Caki2 (cell line): ENCODE measurements around the gene ZFHX3. TPM values are rescaled to one million over a fixed set of nuclear protein-coding genes. Genes with fewer than 3 reads are reported as not detected.
A peak's percentile ranks its signal among the peaks of the same experiment; 100 is the strongest.
"Not testable (repeated sequence)": the region's sequence is repeated elsewhere in the genome, so short reads cannot be mapped to it uniquely, and the experiment has no call there.

Experiments used
- DNase-seq: peaks from one replicate; pipeline ENCODE4 v3.0.0-alpha.2; 2015; ENCODE audit warnings: low read depth
- in situ Hi-C: cut with HindIII; loops from 2 replicates; pipeline ENCODE4 v1.10.0; 2016; ENCODE audit warnings: low sequenced_read_pairs, low pct_unique_long_range_greater_than_20kb, mixed read lengths
- total RNA-seq: library from RNA; depleted of rRNA; stranded (reverse); fragments of >200 nt; shearing (Covaris generic); gene quantifications from 2 replicates; pipeline ENCODE4 v1.2.3, GENCODE V29; 2014; ENCODE audit warnings: low replicate concordance

The ZFHX3 gene
- total RNA-seq, 1 experiment from 2014 or later = 1.6 TPM

DNA sequence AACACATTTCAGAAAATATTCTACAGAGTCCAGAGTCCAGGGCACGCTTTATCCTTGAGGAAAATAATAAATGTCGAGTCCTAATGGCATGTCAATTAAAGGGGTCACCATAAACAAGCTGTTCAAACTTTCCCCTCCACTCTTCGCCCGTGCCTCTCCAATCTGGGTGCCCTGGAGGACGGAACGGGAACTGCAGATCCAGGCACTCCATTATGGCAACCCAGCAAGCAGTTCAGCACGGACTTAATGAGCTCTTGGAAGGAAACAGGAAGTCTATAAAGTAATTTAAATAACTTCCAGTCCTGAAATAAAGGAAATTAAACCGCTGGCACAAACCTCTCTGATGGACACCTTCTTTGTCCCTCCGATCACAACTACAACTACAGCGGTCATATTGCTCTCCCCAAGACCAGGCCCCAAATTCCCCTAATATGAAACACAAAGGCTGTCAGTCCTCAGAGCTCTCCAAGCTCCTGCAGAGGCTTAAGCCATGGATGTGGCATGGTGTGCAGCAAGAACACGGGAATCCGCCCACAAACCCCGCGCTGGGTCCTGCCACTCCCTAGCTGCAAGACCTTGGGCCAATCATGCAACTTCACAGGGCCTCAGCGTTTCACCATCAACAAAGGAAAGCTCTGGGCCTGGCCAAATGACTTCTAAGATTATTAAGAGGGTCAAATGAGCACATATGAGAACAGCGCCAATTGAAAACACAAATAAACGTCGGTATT lies 52.6 kb downstream of the ZFHX3 start:
- in situ Hi-C loops = no loop called here
- no peak for DNase-seq

- in situ Hi-C loops = no loop called here
- no peak for DNase-seq
These were observed 55.8 kb downstream of the ZFHX3 start for GRCh38 chr16:72992142-72992601.

- in situ Hi-C loops = no loop called here
- no peak for DNase-seq
These were observed 56.3 kb downstream of the ZFHX3 start for GRCh38 chr16:72991644-72992043.

DNA sequence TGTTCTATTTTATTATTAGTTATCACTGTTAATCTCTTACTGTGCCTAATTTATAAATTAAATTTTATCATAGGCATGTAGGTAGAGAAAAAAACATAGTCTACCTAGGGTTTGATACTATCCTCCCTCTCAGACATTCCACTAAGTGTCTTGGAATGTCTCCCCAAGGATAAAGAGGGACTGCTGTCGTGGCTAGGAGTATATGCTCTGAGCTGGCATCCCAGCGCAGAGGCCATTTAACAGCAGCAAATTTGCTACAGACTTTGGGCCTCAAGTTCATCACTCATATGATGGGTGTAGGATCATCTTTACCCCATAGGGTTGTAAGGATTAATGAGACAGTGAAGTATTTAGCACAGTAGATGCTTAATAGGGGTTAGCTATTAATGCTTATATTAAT lies 56.7 kb downstream of the ZFHX3 start:
- in situ Hi-C loops = no loop called here
- DNase-seq = no peak

DNA sequence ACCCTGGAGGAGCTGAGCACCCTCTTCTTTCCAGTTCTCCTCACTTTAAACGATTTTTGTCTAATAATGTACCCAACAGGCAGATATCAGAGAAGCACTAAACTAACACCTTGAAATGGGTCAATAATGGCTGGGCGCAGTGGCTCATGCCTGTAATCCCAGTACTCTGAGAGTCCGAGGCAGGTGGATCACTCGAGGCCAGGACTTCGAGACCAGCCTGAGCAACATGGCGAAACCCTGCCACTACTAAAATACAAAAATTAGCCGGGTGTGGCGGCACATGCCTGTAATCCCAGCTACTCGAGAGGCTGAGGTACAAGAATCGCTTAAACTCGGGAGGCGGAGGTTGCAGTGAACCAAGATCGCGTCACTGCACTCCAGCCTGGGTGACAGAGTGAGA lies 57.4 kb downstream of the ZFHX3 start:
- in situ Hi-C loops = no loop called here
- no peak for DNase-seq

DNA sequence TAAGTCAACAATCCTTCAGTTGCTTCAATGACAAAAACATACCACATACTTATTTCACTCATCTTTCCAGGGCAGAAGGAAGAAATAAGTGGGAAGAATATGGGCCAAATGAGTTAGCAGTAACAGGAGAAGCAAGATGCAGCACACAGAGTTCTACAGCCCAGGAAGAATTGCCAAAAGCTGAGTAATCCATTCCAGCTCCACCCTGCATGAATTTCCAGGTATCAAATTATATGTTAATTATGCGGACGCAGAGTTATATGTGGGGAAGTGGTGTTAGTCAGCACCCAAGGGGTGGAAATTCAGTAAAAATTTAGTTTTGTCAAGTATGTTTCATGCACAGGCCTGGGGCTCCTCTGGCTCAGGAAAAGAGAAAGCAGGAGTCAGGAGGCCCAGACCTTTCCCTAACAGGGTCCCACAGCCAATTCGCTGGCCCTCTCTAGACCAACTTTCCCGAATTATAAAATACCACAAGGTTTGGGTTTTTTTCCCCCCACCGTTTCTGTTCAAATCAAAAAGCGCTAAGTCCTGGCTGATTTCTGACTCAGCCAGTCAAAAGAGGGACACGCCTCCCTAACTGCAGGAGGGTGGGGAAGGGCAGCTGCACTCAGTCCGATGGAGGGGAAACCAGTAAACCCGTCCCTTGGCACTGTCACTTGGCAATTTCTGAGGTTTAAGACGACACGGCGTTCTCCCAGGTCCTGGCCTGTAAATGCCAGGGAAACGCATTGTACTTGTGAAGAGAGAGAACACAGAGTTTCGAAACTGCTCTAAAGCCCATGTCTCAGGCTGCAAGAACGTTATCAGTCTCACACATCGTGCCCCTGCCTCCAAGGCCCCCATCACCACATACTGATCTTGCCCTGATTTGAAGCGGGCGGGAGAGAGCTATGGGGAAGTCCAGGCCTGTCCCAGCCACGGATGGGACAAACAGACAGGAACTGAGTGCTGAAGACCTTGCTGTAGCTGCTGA lies 58.1 kb downstream of the ZFHX3 start:
- in situ Hi-C loops = no loop called here
- DNase-seq = peak; percentile 72

DNA sequence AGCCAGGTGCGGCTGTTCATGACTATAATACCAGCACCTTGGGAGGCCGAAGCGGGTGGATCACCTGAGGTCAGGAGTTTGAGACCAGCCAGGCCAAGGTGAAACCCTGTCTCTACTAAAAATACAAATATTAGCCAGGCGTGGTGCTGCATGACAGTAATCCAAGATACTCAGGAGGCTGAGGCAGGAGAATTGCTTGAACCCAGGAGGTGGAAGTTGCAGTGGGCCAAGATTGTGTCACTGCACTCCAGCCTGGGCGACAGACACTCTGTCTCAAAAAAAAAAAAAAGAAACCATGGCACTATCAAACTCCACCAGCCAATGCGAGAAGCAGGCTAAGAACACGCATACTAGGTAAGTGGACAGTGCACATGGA lies 58.7 kb downstream of the ZFHX3 start:
- DNase-seq, in situ Hi-C loops: not testable (repeated sequence)

GRCh38 chr16:72988569-72988968 lies 59.4 kb downstream of the ZFHX3 start:
- in situ Hi-C loops = no loop called here

GRCh38 chr16:72987480-72987901 lies 60.4 kb downstream of the ZFHX3 start:
- in situ Hi-C loops = no loop called here
- DNase-seq = no peak

More at GRCh38 chr16:72988569-72988968, 59.4 kb downstream of the ZFHX3 start:
- no peak for DNase-seq

GRCh38 chr16:72985995-72986394 lies 61.9 kb downstream of the ZFHX3 start:
- DNase-seq = no peak
- in situ Hi-C loops = no loop called here

DNA sequence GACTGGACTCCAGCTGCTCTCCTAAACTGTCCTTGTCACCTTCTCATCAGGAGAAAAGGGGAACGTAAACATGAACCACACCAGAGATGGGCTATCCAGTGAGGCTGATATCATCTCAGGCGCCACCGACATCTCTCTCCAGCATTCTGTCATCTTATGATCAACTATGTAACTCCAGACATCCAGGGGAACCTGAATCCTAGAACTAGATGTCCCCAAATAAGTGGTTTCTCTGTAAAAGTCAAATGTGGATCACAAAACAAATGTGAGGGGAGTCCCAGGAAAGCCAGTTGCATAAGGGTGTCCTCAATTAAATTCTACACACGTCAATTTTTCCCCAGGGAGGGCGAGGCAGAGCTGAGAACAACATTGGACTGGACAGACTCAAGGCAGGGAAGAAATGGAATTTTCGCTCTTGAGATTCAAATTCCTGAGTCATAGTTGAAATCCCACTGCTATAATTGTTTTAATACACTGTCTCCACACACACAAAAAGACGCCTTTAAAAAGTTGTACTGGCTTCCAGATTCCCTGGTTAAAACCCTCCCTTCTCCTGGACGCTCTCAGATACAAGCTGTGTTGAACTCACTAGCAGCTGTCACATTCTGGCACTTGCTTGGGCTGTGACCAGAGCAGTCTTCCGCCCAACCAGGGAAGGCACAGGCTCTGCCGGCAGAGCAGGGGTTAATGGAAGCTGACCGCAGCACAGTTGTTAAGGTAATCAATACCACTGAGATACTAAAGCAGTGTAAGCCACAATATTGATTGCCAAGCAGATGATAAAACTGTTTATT lies 62.6 kb downstream of the ZFHX3 start:
- in situ Hi-C loops = no loop called here
- DNase-seq = no peak

DNA sequence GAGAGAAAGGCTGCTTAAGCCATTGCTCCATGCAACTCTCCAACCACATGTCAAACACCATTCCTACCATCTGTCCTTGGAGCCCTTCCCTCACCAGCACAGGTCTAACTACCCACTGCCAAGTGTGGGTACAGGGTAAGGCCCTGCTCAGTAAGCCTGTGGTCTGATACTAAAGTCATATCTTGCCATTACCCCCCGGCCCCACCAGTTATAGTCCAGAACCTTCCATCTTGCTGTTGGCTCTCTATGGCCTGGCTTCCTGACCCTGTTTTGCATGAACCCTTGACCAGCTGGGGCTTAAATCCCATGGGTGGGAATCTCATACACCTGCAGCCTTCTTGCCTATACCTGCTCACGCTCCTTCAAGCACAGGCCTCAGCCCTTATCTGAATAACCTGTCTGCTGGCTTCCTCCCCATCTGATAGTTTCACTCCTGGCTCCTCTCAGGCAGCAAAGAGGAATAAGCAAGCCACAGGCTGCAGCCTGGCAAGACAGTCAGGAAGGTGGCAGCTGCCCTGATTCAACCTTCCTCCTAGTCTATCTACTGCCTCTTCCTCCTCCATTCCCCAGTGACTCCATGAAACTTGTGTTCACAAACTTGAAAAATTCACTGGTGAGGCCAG lies 64.1 kb downstream of the ZFHX3 start:
- DNase-seq = no peak
- in situ Hi-C loops = no loop called here

- DNase-seq = no peak
- in situ Hi-C loops = no loop called here
These were observed 64.7 kb downstream of the ZFHX3 start for GRCh38 chr16:72983241-72983640.

- no peak for DNase-seq
- in situ Hi-C loops = no loop called here
These were observed 68.0 kb downstream of the ZFHX3 start for GRCh38 chr16:72979974-72980373.

DNA sequence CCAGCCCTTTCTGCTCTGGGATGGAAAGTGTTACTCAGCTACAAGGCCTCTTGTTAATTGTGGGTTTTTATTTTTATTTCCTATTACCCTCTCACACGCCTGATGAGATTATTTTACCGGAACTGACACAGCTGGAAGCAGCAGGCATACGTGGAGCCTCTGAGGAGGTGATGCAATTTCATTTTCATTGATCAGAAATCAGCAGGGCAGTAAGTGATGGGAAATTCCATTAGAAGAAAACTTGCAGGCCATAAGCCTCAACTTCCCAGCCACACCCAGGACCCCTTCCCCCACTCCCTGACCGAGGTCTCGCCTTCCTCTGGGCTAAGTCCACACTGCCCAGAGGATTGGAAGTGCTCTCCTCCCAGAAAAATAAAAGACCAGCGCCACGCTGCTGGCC lies 69.7 kb downstream of the ZFHX3 start:
- DNase-seq = no peak
- in situ Hi-C loops = no loop called here

DNA sequence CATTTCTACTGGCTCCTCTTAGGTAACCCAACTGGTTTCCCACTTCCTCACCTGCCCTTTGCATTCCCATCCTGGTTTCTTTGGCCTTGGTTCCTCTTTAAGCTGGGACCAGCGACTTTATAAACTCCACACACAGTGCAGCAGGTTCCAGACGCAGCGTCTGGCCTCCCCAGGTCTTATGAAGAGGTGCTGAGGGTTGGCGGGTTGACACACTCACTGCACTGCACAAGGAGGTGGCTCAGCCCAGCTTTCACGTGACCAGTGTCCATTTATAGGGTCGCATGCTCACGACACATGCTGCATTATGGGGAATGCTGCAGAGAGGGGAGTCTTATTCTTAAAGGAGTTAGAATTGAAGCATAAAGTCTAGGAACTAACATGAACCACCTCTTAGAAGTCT lies 70.8 kb downstream of the ZFHX3 start:
- no peak for DNase-seq
- in situ Hi-C loops = no loop called here

DNA sequence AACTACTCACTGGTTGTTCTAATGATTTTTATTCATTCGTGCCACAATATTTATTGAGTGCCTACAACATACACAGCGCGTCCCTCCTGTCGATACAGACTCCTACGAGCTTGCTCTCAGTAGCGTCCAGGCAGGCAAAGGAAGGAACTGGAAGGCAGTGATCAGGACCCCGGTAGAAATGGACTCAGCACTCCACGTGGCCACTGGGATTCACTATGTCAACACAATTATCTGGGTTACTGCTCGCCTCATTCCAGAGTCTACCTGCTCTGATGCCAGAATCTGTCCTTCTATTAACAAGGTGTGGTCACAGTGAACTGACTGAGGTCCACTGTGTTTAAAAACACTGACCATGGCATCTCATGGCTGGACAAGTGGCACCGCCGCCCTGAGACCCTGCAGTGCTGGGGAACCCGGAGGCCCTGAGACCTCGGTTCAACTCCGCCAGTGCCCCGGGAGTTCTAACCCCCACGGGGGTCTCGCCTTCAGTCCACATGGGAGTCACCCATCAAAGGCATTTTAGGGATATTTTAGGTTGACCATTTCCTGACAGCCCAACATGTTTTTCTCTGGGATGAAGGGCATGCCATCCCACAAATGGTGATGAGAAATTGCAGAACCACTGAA lies 71.4 kb downstream of the ZFHX3 start:
- DNase-seq = no peak
- in situ Hi-C loops = no loop called here
